Activated CD4-positive, alpha-beta memory T cell treated with anti-CD3 and anti-CD28 coated beads for 36 hours (primary cell): ENCODE measurements around the gene LCN12. TPM values are rescaled to one million over a fixed set of nuclear protein-coding genes. Genes with fewer than 3 reads are reported as not detected.
A peak's percentile ranks its signal among the peaks of the same experiment; 100 is the strongest.

ENCODE experiments used
- CTCF ChIA-PET: fragments of 350-600 bp; sonication (Branson Sonifier 250); formaldehyde crosslinking; loops from one replicate; lab custom pipeline; 2021; ENCODE audit warnings: antibody characterized with exemption, inconsistent platforms; lab: Charles Lee
- POLR2A ChIA-PET: fragments of 350-600 bp; sonication (Branson Sonifier 250); formaldehyde crosslinking; loops from one replicate; lab custom pipeline; 2021; ENCODE audit warnings: antibody characterized with exemption; lab: Charles Lee
- DNase-seq: peaks from one replicate; pipeline ENCODE4 v3.0.0-alpha.2; 2020
- H3K27ac Mint-ChIP-seq: one replicate; pipeline ENCODE4 v1.8.0; 2021; ENCODE audit warnings: mixed read lengths
- H3K27me3 Mint-ChIP-seq: one replicate; pipeline ENCODE4 v1.8.0; 2021; ENCODE audit warnings: mixed read lengths
- H3K36me3 Mint-ChIP-seq: one replicate; pipeline ENCODE4 v1.8.0; 2021; ENCODE audit warnings: mixed read lengths
- H3K4me1 Mint-ChIP-seq: one replicate; pipeline ENCODE4 v1.8.0; 2021; ENCODE audit warnings: low read depth, mixed read lengths
- H3K4me3 Mint-ChIP-seq: one replicate; pipeline ENCODE4 v1.8.0; 2021; ENCODE audit warnings: mild to moderate bottlenecking, mixed read lengths
- H3K9me3 Mint-ChIP-seq: one replicate; pipeline ENCODE4 v1.8.0; 2021; ENCODE audit warnings: mixed read lengths
- intact Hi-C: fragments of 100-400 bp; cut with micrococcal nuclease; formaldehyde crosslinking; loops from one replicate; pipeline ENCODE4 v1.15.1; 2023
- total RNA-seq, 2 experiments: library from RNA; stranded (reverse); gene quantifications; one replicate each; pipeline ENCODE4 v1.2.3, GENCODE V29; 2021

LCN12 gene
- total RNA-seq, 2 experiments from 2014 or later = 1.6 to 2.1 TPM

GRCh38 chr9:136942112-136942880 lies 9.8 kb upstream of the LCN12 start:
- no peak for DNase-seq
- ChIA-PET CTCF (no interaction called here), POLR2A (no interaction called here)
- Mint-ChIP-seq H3K9me3 (no peaks in the 10 kb centered on the region), H3K27me3 (no peaks in the 10 kb centered on the region), H3K4me3 (peak overlapping the region; percentile 41), H3K36me3 (peaks cover 28% of the 10 kb centered on the region), H3K4me1 (peaks cover 12% of the 10 kb centered on the region), H3K27ac (peak overlapping the region; percentile 23)
- intact Hi-C loops = loop anchor here (10.0 kb wide), 1 partner anchor 93 kb away; the partner anchor contains the start of gene FUT7

GRCh38 chr9:136942881-136943230 lies 9.2 kb upstream of the LCN12 start:
- peaks cover 12% of the 10 kb centered on the region for H3K4me1 Mint-ChIP-seq
- POLR2A ChIA-PET = no interaction called here

GRCh38 chr9:136943291-136944211 lies 8.5 kb upstream of the LCN12 start:
- ChIA-PET POLR2A (interaction anchor here (1.0 to 1.5 kb wide), 5 partner anchors 13 to 100 kb away, joined by 3 to 4 read pairs (median 3); partner anchors contain the start of gene TRAF2), CTCF (interaction anchor here (0.9 to 3.4 kb wide), 7 partner anchors 12 to 101 kb away, joined by 3 to 13 read pairs (median 7); partner anchors contain the start of genes AJM1 and PAXX)
- Mint-ChIP-seq H3K36me3 (peaks cover 25% of the 10 kb centered on the region), H3K4me3 (peak overlapping the region; percentile 80), H3K27ac (peak overlapping the region; percentile 86), H3K4me1 (peaks cover 12% of the 10 kb centered on the region), H3K9me3 (no peaks in the 10 kb centered on the region), H3K27me3 (no peaks in the 10 kb centered on the region)
- DNase-seq = peak; percentile 56
- intact Hi-C loops = loop anchor here (1.0 to 10.0 kb wide), 3 partner anchors 61 to 101 kb away; partner anchors contain the start of genes AJM1 and FUT7

More at GRCh38 chr9:136942881-136943230, 9.2 kb upstream of the LCN12 start:
- CTCF ChIA-PET = interaction anchor here (3.4 kb wide), 1 partner anchor 100 kb away, joined by 13 read pairs; the partner anchor contains the start of gene AJM1
- no peak for DNase-seq
- peak overlapping the region; percentile 66 for H3K4me3 Mint-ChIP-seq
- peaks cover 27% of the 10 kb centered on the region for H3K36me3 Mint-ChIP-seq
- no peaks in the 10 kb centered on the region for H3K9me3 Mint-ChIP-seq
- H3K27me3 Mint-ChIP-seq = no peaks in the 10 kb centered on the region
- intact Hi-C loops = loop anchor here (10.0 kb wide), 1 partner anchor 92 kb away; the partner anchor contains the start of gene FUT7
- H3K27ac Mint-ChIP-seq = peak overlapping the region; percentile 23

- ChIA-PET POLR2A (interaction anchor here (0.6 to 1.5 kb wide), 7 partner anchors 14 to 101 kb away, joined by 3 to 4 read pairs (median 3); partner anchors contain the start of gene TRAF2), CTCF (interaction anchor here (0.9 to 3.4 kb wide), 7 partner anchors 12 to 102 kb away, joined by 3 to 13 read pairs (median 7); partner anchors contain the start of genes AJM1 and PAXX)
- no peaks in the 10 kb centered on the region for H3K27me3 Mint-ChIP-seq
- peaks cover 22% of the 10 kb centered on the region for H3K36me3 Mint-ChIP-seq
- DNase-seq = no peak
- H3K27ac Mint-ChIP-seq = peak overlapping the region; percentile 86
- intact Hi-C loops = loop anchor here (1.0 to 10.0 kb wide), 3 partner anchors 62 to 101 kb away; partner anchors contain the start of genes AJM1 and FUT7
- H3K4me3 Mint-ChIP-seq = peak overlapping the region; percentile 80
- H3K4me1 Mint-ChIP-seq = peaks cover 12% of the 10 kb centered on the region
- no peaks in the 10 kb centered on the region for H3K9me3 Mint-ChIP-seq
These were observed 7.9 kb upstream of the LCN12 start for GRCh38 chr9:136944212-136944518.

- Mint-ChIP-seq H3K36me3 (peaks cover 17% of the 10 kb centered on the region), H3K9me3 (no peaks in the 10 kb centered on the region), H3K4me1 (peaks cover 12% of the 10 kb centered on the region), H3K4me3 (peak within 1 kb of the TSS; percentile 80), H3K27me3 (no peaks in the 10 kb centered on the region), H3K27ac (peak within 1 kb of the TSS; percentile 86)
- DNase-seq = peak; percentile 96
- CTCF ChIA-PET = interaction anchor here (0.7 to 3.4 kb wide), 10 partner anchors 13 to 102 kb away, joined by 3 to 13 read pairs (median 4); partner anchors contain the start of genes AJM1 and PAXX
- POLR2A ChIA-PET = interaction anchor here (0.6 to 1.5 kb wide), 7 partner anchors 15 to 102 kb away, joined by 3 to 4 read pairs (median 3); partner anchors contain the start of gene TRAF2
- intact Hi-C loops = loop anchor here (1.0 to 10.0 kb wide), 4 partner anchors 48 to 102 kb away; partner anchors contain the start of genes AJM1, FUT7 and PAXX
These were observed 7.3 kb upstream of the LCN12 start, which contains the start of the genes C8G and FBXW5 for GRCh38 chr9:136944519-136945332. C8G (plus strand) TSS chr9:136945243; CDS start chr9:136945321, 78 bp downstream. FBXW5 (minus strand) TSS chr9:136944738; CDS start chr9:136944083, 655 bp downstream.

GRCh38 chr9:136945333-136946227 lies 6.5 kb upstream of the LCN12 start:
- POLR2A ChIA-PET = interaction anchor here (1.5 kb wide), 1 partner anchor 102 kb away, joined by 3 read pairs; no protein-coding TSS in a partner anchor

GRCh38 chr9:136946228-136947027 lies 5.6 kb upstream of the LCN12 start:
- ChIA-PET POLR2A (no interaction called here), CTCF (interaction anchor here (1.2 to 3.4 kb wide), 6 partner anchors 28 to 139 kb away, joined by 3 to 49 read pairs (median 8); partner anchors contain the start of genes AJM1 and RABL6)

More at GRCh38 chr9:136945333-136946227, 6.5 kb upstream of the LCN12 start:
- CTCF ChIA-PET = interaction anchor here (0.7 to 3.4 kb wide), 7 partner anchors 14 to 103 kb away, joined by 3 to 13 read pairs (median 5); partner anchors contain the start of genes AJM1 and PAXX
- DNase-seq = no peak
- intact Hi-C loops = loop anchor here (2.0 to 10.0 kb wide), 3 partner anchors 47 to 103 kb away; partner anchors contain the start of genes AJM1, FUT7 and PAXX
- peak overlapping the region; percentile 38 for H3K4me3 Mint-ChIP-seq
- no peaks in the 10 kb centered on the region for H3K27me3 Mint-ChIP-seq
- peaks cover 12% of the 10 kb centered on the region for H3K4me1 Mint-ChIP-seq
- no peak overlapping the region for H3K27ac Mint-ChIP-seq
- H3K9me3 Mint-ChIP-seq = no peaks in the 10 kb centered on the region
- H3K36me3 Mint-ChIP-seq = peaks cover 17% of the 10 kb centered on the region

GRCh38 chr9:136947028-136947891 lies 4.8 kb upstream of the LCN12 start:
- ChIA-PET CTCF (interaction anchor here (0.8 to 2.8 kb wide), 14 partner anchors 16 to 139 kb away, joined by 3 to 49 read pairs (median 4); partner anchors contain the start of genes ABCA2, AJM1, NPDC1 and PAXX), POLR2A (no interaction called here)
- peaks cover 5% of the 10 kb centered on the region for H3K36me3 Mint-ChIP-seq
- H3K9me3 Mint-ChIP-seq = no peaks in the 10 kb centered on the region
- H3K27ac Mint-ChIP-seq = no peak overlapping the region
- intact Hi-C loops = loop anchor here (5.0 to 10.0 kb wide), 2 partner anchors 45 to 88 kb away; partner anchors contain the start of genes FUT7 and PAXX
- H3K4me3 Mint-ChIP-seq = no peak overlapping the region
- H3K4me1 Mint-ChIP-seq = peaks cover 12% of the 10 kb centered on the region
- no peak for DNase-seq
- H3K27me3 Mint-ChIP-seq = no peaks in the 10 kb centered on the region

More at GRCh38 chr9:136946228-136947027, 5.6 kb upstream of the LCN12 start:
- Mint-ChIP-seq H3K27ac (no peak overlapping the region), H3K27me3 (no peaks in the 10 kb centered on the region), H3K36me3 (peaks cover 10% of the 10 kb centered on the region), H3K4me1 (peaks cover 12% of the 10 kb centered on the region), H3K4me3 (no peak overlapping the region), H3K9me3 (no peaks in the 10 kb centered on the region)
- DNase-seq = no peak
- intact Hi-C loops = loop anchor here (5.0 to 10.0 kb wide), 2 partner anchors 46 to 88 kb away; partner anchors contain the start of genes FUT7 and PAXX
